ENCODE results near the gene CAMK1D. TPM values are rescaled to one million over a fixed set of nuclear protein-coding genes. Genes with fewer than 3 reads are reported as not detected.

The CAMK1D gene
- total and polyA plus RNA-seq, 2 experiments from 2014 or later = 3.5 to 6.0 TPM

DNA sequence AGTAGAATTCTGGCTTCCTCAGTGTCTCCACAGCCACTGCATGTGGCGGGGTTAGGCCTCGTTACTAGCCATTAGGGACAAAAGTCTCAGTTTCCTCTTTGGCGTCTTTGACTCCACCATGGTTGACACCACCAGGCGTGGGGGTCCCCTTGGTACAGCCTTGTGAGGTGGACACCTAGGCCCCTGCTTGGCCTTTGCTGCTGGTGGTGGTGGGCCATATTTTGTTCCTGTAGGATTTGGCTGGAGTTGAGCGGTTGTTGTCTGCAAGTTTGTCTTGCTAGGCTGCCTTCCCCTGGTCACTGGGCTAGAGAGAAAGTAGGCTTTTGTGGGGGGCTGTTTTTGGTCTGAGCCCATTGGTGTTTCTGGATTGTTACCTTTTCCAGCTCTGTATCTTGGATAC lies 272.7 kb downstream of the CAMK1D start:
- TF ChIP-seq, protein P1, sequence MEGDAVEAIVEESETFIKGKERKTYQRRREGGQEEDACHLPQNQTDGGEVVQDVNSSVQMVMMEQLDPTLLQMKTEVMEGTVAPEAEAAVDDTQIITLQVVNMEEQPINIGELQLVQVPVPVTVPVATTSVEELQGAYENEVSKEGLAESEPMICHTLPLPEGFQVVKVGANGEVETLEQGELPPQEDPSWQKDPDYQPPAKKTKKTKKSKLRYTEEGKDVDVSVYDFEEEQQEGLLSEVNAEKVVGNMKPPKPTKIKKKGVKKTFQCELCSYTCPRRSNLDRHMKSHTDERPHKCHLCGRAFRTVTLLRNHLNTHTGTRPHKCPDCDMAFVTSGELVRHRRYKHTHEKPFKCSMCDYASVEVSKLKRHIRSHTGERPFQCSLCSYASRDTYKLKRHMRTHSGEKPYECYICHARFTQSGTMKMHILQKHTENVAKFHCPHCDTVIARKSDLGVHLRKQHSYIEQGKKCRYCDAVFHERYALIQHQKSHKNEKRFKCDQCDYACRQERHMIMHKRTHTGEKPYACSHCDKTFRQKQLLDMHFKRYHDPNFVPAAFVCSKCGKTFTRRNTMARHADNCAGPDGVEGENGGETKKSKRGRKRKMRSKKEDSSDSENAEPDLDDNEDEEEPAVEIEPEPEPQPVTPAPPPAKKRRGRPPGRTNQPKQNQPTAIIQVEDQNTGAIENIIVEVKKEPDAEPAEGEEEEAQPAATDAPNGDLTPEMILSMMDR (IDR thresholded peaks at IDR 0.05; ENCODE audit: poor library complexity) = no peak
- TF ChIP-seq EZH2phosphoT487 (IDR thresholded peaks at IDR 0.05; ENCODE audit: low read depth, severe bottlenecking, unreplicated experiment) (no peak), EZH2 (IDR thresholded peaks at IDR 0.05; ENCODE audit: borderline replicate concordance) (no peak)
- no peaks in the 10 kb centered on the region for H3K9me3 ChIP-seq (ENCODE audit: low read depth)
- no peaks in the 10 kb centered on the region for H3K79me2 ChIP-seq
- no peak for DNase-seq (ENCODE audit: low spot score)
- H3K4me1 ChIP-seq (ENCODE audit: insufficient read depth) = peaks cover 5% of the 10 kb centered on the region
- H3K36me3 ChIP-seq (replicated peaks; ENCODE audit: insufficient read depth, low read depth) = no peaks in the 10 kb centered on the region
- no peak overlapping the region for H3K27ac ChIP-seq
- no peak overlapping the region for H3K4me3 ChIP-seq
- no peak overlapping the region for H3K4me2 ChIP-seq
- H4K20me1 ChIP-seq (ENCODE audit: insufficient read depth, poor library complexity, severe bottlenecking) = no peaks in the 10 kb centered on the region
- no peaks in the 10 kb centered on the region for H3K9me2 ChIP-seq (replicated peaks; ENCODE audit: insufficient read depth)
- no peak overlapping the region for H2AFZ ChIP-seq
- H3K27me3 ChIP-seq = no peaks in the 10 kb centered on the region
- 97% methylated on average over 5 of the region's 5 CpGs for WGBS (ENCODE audit: low lambda C conversion rate, missing lambda C conversion rate)

GRCh38 chr10:12622691-12623090 lies 273.3 kb downstream of the CAMK1D start:
- WGBS (ENCODE audit: low lambda C conversion rate, missing lambda C conversion rate) = 93% methylated on average over 7 of the region's 11 CpGs
- H3K4me3 ChIP-seq = no peak overlapping the region

DNA sequence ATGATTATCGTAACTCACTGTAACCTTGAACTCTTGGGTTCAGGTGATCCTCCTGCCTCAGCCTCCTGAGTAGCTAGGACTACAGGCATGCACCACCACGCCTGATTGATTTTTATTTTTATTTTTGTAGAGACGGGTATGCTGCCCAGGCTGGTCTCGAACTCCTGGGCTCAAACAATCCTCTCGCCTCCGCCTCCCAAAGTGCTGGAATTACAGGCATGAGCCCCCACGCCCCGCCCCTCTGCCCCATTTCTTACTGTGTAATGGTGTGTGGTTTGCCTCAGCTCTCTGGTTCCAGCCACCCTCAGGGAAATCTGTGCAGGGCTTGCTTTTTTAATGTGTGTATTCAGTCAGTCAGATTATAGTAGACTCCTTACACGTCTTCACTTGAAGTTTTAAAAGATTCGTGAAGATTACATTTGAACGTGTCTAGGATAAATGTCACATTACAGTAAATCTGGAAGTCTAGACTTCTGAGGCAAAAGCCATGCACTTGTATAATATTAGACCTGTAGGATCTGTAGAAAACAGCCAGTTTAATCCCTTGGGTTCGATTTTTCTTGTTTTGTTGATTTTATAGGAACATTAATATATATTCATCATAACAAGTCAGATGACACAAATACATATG lies 276.2 kb downstream of the CAMK1D start:
- no peak overlapping the region for H3K4me3 ChIP-seq
- no peaks in the 10 kb centered on the region for H3K9me2 ChIP-seq (replicated peaks; ENCODE audit: insufficient read depth)
- no peaks in the 10 kb centered on the region for H3K79me2 ChIP-seq
- DNase-seq (ENCODE audit: low spot score) = no peak
- no peaks in the 10 kb centered on the region for H4K20me1 ChIP-seq (ENCODE audit: insufficient read depth, poor library complexity, severe bottlenecking)
- H3K9me3 ChIP-seq (ENCODE audit: low read depth) = no peaks in the 10 kb centered on the region
- no peaks in the 10 kb centered on the region for H3K36me3 ChIP-seq (replicated peaks; ENCODE audit: insufficient read depth, low read depth)
- no peaks in the 10 kb centered on the region for H3K27me3 ChIP-seq
- no peak for TF ChIP-seq EZH2phosphoT487 (IDR thresholded peaks at IDR 0.05; ENCODE audit: low read depth, severe bottlenecking, unreplicated experiment)
- no peak for TF ChIP-seq EZH2 (IDR thresholded peaks at IDR 0.05; ENCODE audit: borderline replicate concordance)
- TF ChIP-seq, protein P1 (IDR thresholded peaks at IDR 0.05; ENCODE audit: poor library complexity) = no peak
- H2AFZ ChIP-seq = no peak overlapping the region
- no peaks in the 10 kb centered on the region for H3K4me1 ChIP-seq (ENCODE audit: insufficient read depth)
- H3K4me2 ChIP-seq = no peak overlapping the region
- H3K27ac ChIP-seq = no peak overlapping the region
- 75% methylated on average over 12 of the region's 12 CpGs for WGBS (ENCODE audit: low lambda C conversion rate, missing lambda C conversion rate)

More at GRCh38 chr10:12622691-12623090, 273.3 kb downstream of the CAMK1D start:
- H3K4me1 ChIP-seq (ENCODE audit: insufficient read depth) = peaks cover under 1% of the 10 kb centered on the region
- no peak overlapping the region for H3K27ac ChIP-seq
- H3K9me2 ChIP-seq (replicated peaks; ENCODE audit: insufficient read depth) = no peaks in the 10 kb centered on the region
- H4K20me1 ChIP-seq (ENCODE audit: insufficient read depth, poor library complexity, severe bottlenecking) = no peaks in the 10 kb centered on the region
- no peaks in the 10 kb centered on the region for H3K9me3 ChIP-seq (ENCODE audit: low read depth)
- no peak for DNase-seq (ENCODE audit: low spot score)
- H3K4me2 ChIP-seq = no peak overlapping the region
- H3K79me2 ChIP-seq = no peaks in the 10 kb centered on the region
- no peaks in the 10 kb centered on the region for H3K27me3 ChIP-seq
- H2AFZ ChIP-seq = no peak overlapping the region
- H3K36me3 ChIP-seq (replicated peaks; ENCODE audit: insufficient read depth, low read depth) = no peaks in the 10 kb centered on the region
- TF ChIP-seq EZH2 (IDR thresholded peaks at IDR 0.05; ENCODE audit: borderline replicate concordance) = no peak
- TF ChIP-seq EZH2phosphoT487 (IDR thresholded peaks at IDR 0.05; ENCODE audit: low read depth, severe bottlenecking, unreplicated experiment) = no peak
- TF ChIP-seq, protein P1 (IDR thresholded peaks at IDR 0.05; ENCODE audit: poor library complexity) = no peak

Measured in hepatocyte (in vitro differentiated cells).